GM12878 (cell line): ENCODE data around the gene PCSK6. TPM values are rescaled to one million over a fixed set of nuclear protein-coding genes. Genes with fewer than 3 reads are reported as not detected.

ENCODE experiments used
- ATAC-seq: fragments of 200-7000 bp; cut with Tn5 transposase; 3 replicates; pipeline ENCODE4 v1.9.1; 2020; ENCODE audit warnings: mild to moderate bottlenecking, moderate library complexity
- BruUV-seq: library from RNA; stranded (reverse); fragments of 400-500 nt; replicated peaks from 2 replicates; lab custom pipeline; 2021; lab: Mats Ljungman, UMichigan
- CTCF ChIA-PET: fragments of 300-600 bp; sonication (Branson Sonifier 250); formaldehyde crosslinking; extraction: SDS; loops from one replicate; lab custom pipeline; 2021; ENCODE audit warnings: inconsistent platforms; lab: Yijun Ruan, JAX
- POLR2A ChIA-PET: fragments of 350-600 bp; formaldehyde crosslinking; extraction: SDS; loops from one replicate; lab custom pipeline; 2021; ENCODE audit warnings: inconsistent platforms; lab: Charles Lee
- RAD21 ChIA-PET: fragments of 300-600 bp; sonication (Branson Sonifier 250); formaldehyde crosslinking; loops from one replicate; lab custom pipeline; 2023; ENCODE audit warnings: antibody characterized with exemption; ENCODE audit not compliant: unreplicated experiment; lab: Charles Lee
- SMC1A ChIA-PET: fragments of 300-600 bp; sonication (Branson Sonifier 250); formaldehyde crosslinking; loops from one replicate; lab custom pipeline; 2023; ENCODE audit not compliant: unreplicated experiment, uncharacterized antibody; lab: Charles Lee
- DNase-seq: peaks from one replicate; pipeline ENCODE4 v3.0.0-alpha.2; 2011; ENCODE audit warnings: low read depth, low spot score
- FAIRE-seq: peaks from 3 replicates; lab custom pipeline; 2011; peaks lifted over from hg19 to GRCh38; lab: Jason Lieb, UNC
- H2AFZ ChIP-seq: 2 replicates; pipeline ENCODE4 v1.6.0; 2011; ENCODE audit warnings: low read depth, low read length, control low read depth; ENCODE audit not compliant: control insufficient read depth
- H3K27ac ChIP-seq: 2 replicates; pipeline ENCODE4 v1.5.1; 2011; ENCODE audit warnings: control low read depth; ENCODE audit not compliant: control insufficient read depth, insufficient read depth
- H3K27me3 ChIP-seq, 2 experiments: replicated peaks in 1 of 2; 2 replicates each; pipeline versions ENCODE4 v1.6.0 to v1.6.1; 2011; ENCODE audit warnings: low read length in 1 of 2; ENCODE audit not compliant: control insufficient read depth in 2 of 2, insufficient read depth in 2 of 2
- H3K36me3 ChIP-seq, 2 experiments: 2 replicates each; pipeline ENCODE4 v1.5.1; 2011; ENCODE audit warnings: low read length in 1 of 2; ENCODE audit not compliant: control insufficient read depth in 2 of 2, insufficient read depth in 2 of 2
- H3K4me1 ChIP-seq: 2 replicates; pipeline ENCODE4 v1.6.1; 2011; ENCODE audit warnings: mild to moderate bottlenecking, low read length, moderate library complexity, mixed read lengths; ENCODE audit not compliant: control insufficient read depth, insufficient read depth
- H3K4me2 ChIP-seq: 2 replicates; pipeline ENCODE4 v1.6.0; 2011; ENCODE audit warnings: control low read depth; ENCODE audit not compliant: control insufficient read depth, insufficient read depth
- H3K4me3 ChIP-seq: fragments of 200-600 bp; sonication (generic); 2 replicates; pipeline ENCODE4 v1.5.1; 2016
- H3K79me2 ChIP-seq: 2 replicates; pipeline ENCODE4 v1.6.0; 2011; ENCODE audit warnings: low read length; ENCODE audit not compliant: control insufficient read depth, insufficient read depth
- H3K9ac ChIP-seq: 2 replicates; pipeline ENCODE4 v1.8.0; 2011; ENCODE audit warnings: low read length, control low read depth, mixed read lengths; ENCODE audit not compliant: control insufficient read depth, insufficient read depth
- H3K9me3 ChIP-seq: replicated peaks from 3 replicates; pipeline ENCODE4 v1.5.1; 2011; ENCODE audit warnings: mild to moderate bottlenecking, low read length; ENCODE audit not compliant: control insufficient read depth, insufficient read depth
- H4K20me1 ChIP-seq: 2 replicates; pipeline ENCODE4 v1.6.0; 2011; ENCODE audit not compliant: control insufficient read depth, insufficient read depth
- KDM1A ChIP-seq: fragments of 200-600 bp; sonication (generic); IDR thresholded peaks from 2 replicates; pipeline ENCODE4 v1.6.1; 2016; ENCODE audit warnings: borderline replicate concordance
- MXI1 ChIP-seq: fragments of 150-350 bp; IDR thresholded peaks from 2 replicates; pipeline ENCODE4 v1.6.1; 2011; ENCODE audit warnings: low read depth, mild to moderate bottlenecking, inconsistent platforms, low read length, improper control_type of control experiment
- NFXL1 ChIP-seq: fragments of 450-650 bp; IDR thresholded peaks from 2 replicates; pipeline ENCODE4 v1.6.1; 2017; ENCODE audit warnings: antibody characterized with exemption, mild to moderate bottlenecking, borderline replicate concordance
- NR2F1 ChIP-seq: fragments of 450-650 bp; conservative IDR thresholded peaks from 2 replicates; pipeline ENCODE4 v1.6.1; 2017; ENCODE audit warnings: mild to moderate bottlenecking
- NRF1 ChIP-seq: conservative IDR thresholded peaks from 2 replicates; pipeline ENCODE4 v1.6.1; 2011; ENCODE audit warnings: mild to moderate bottlenecking, low read depth, low read length, improper control_type of control experiment
- PAX5 ChIP-seq: IDR thresholded peaks from 2 replicates; pipeline ENCODE4 v1.6.1; 2011; ENCODE audit warnings: low read depth, low read length, borderline replicate concordance
- RAD21 ChIP-seq: IDR thresholded peaks from 2 replicates; pipeline ENCODE4 v1.6.1; 2011; ENCODE audit warnings: mild to moderate bottlenecking, low read depth, low read length, moderate library complexity; ENCODE audit not compliant: insufficient read depth
- SPI1 ChIP-seq: IDR thresholded peaks from 2 replicates; pipeline ENCODE4 v1.6.1; 2011; ENCODE audit warnings: low read depth, mild to moderate bottlenecking, low read length, moderate library complexity, borderline replicate concordance; ENCODE audit not compliant: insufficient read depth
- TARDBP ChIP-seq: IDR thresholded peaks from 2 replicates; pipeline ENCODE4 v1.6.1; 2016; ENCODE audit warnings: borderline replicate concordance
- TCF7 ChIP-seq: IDR thresholded peaks from 2 replicates; pipeline ENCODE4 v1.6.1; 2014; ENCODE audit warnings: antibody characterized with exemption, borderline replicate concordance
- ZNF207 ChIP-seq: fragments of 450-650 bp; IDR thresholded peaks from 2 replicates; pipeline ENCODE4 v1.6.1; 2014; ENCODE audit warnings: antibody characterized with exemption, mild to moderate bottlenecking, borderline replicate concordance
- ZNF384 ChIP-seq: IDR thresholded peaks from 2 replicates; pipeline ENCODE4 v1.6.1; 2012; ENCODE audit warnings: low read depth, mild to moderate bottlenecking, low read length, improper control_type of control experiment, borderline replicate concordance
- WGBS: methylation state at CpG from one replicate; pipeline ENCODE4 v1.1.6; 2016; ENCODE audit warnings: low lambda C conversion rate; ENCODE audit not compliant: insufficient replicate concordance, insufficient coverage; ENCODE audit errors: missing lambda C conversion rate; 5-methylcytosine and 5-hydroxymethylcytosine counted together
- in situ Hi-C: fragments of 300-500 bp; cut with MboI; formaldehyde crosslinking; loops from 9 replicates; pipeline ENCODE4 v1.14.3; 2018; ENCODE audit warnings: mixed read lengths
- intact Hi-C: fragments of 100-400 bp; cut with micrococcal nuclease; formaldehyde crosslinking; loops from one replicate; pipeline ENCODE4 v1.14.2; 2022; ENCODE audit not compliant: unreplicated experiment
- polyA plus RNA-seq, 11 experiments: library from polyadenylated mRNA; depleted of rRNA in 4 of 11; unstranded in 6 of 11; stranded (reverse) in 5 of 11; fragments of >200 nt; fragmentation: Nextera tagmentation in 4 of 11; fragmentation: Illumina TruSeq in 1 of 11; extraction: Ambion mirVana in 4 of 11; extraction: Trizol in 1 of 11; gene quantifications; 1 replicate in 1 of 11; 2 replicates in 10 of 11; pipeline versions ENCODE4 v1.2.1 to v1.2.3, GENCODE V29; 2011 to 2016; ENCODE audit warnings: inconsistent platforms in 2 of 11, missing spikeins in 2 of 11, low read depth in 1 of 11
- total RNA-seq, 4 experiments: library from RNA; depleted of rRNA in 3 of 4; stranded (reverse); fragments of >200 nt in 3 of 4; fragmentation: Illumina TruSeq in 1 of 4; extraction: Trizol in 1 of 4; gene quantifications; 2 replicates each; pipeline versions ENCODE4 v1.2.1 to v1.2.3, GENCODE V29; 2013 to 2021
- TF ChIP-seq, protein P1 (sequence below): fragments of 450-650 bp; IDR thresholded peaks from 2 replicates; pipeline ENCODE4 v1.6.1; 2018; ENCODE audit warnings: mild to moderate bottlenecking, low read depth, moderate library complexity; ENCODE audit not compliant: partially characterized antibody
- TF ChIP-seq, protein P2 (sequence below): fragments of 450-650 bp; formaldehyde crosslinking; IDR thresholded peaks from 2 replicates; pipeline ENCODE4 v1.4.0; 2020; ENCODE audit warnings: mild to moderate bottlenecking, moderate library complexity

Gene PCSK6
- total and polyA plus RNA-seq, 10 of the 15 experiments (the other 5 are each of a cell fraction or from before 2014, with no cell fraction given), result 0.19 to 0.67 (median 0.25) TPM; not detected in 4

DNA sequence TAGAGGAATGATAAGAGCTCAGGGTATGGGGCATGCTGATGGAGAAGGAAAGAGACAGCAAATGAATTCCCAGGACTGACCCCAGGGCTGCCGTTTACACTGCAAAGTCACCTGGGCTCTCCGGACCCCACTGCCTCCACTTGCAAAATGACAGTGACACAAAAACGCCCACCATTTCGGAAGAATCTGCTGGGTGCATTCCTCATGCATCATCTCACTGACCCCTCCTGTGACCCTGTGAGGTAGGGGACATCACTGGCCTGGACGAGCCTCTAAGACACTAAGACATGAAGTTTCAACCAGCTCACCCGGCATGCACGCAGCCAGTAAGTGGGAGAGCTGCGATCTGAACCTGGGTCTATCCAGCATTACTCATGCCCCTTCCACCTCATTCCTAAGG is 60.3 kb downstream of the PCSK6 start (continued):
- TF ChIP-seq, protein P1, sequence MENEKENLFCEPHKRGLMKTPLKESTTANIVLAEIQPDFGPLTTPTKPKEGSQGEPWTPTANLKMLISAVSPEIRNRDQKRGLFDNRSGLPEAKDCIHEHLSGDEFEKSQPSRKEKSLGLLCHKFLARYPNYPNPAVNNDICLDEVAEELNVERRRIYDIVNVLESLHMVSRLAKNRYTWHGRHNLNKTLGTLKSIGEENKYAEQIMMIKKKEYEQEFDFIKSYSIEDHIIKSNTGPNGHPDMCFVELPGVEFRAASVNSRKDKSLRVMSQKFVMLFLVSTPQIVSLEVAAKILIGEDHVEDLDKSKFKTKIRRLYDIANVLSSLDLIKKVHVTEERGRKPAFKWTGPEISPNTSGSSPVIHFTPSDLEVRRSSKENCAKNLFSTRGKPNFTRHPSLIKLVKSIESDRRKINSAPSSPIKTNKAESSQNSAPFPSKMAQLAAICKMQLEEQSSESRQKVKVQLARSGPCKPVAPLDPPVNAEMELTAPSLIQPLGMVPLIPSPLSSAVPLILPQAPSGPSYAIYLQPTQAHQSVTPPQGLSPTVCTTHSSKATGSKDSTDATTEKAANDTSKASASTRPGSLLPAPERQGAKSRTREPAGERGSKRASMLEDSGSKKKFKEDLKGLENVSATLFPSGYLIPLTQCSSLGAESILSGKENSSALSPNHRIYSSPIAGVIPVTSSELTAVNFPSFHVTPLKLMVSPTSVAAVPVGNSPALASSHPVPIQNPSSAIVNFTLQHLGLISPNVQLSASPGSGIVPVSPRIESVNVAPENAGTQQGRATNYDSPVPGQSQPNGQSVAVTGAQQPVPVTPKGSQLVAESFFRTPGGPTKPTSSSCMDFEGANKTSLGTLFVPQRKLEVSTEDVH, result no peak
- TF ChIP-seq SPI1 (no peak), NR2F1 (no peak), KDM1A (no peak)
- TF ChIP-seq, protein P2, sequence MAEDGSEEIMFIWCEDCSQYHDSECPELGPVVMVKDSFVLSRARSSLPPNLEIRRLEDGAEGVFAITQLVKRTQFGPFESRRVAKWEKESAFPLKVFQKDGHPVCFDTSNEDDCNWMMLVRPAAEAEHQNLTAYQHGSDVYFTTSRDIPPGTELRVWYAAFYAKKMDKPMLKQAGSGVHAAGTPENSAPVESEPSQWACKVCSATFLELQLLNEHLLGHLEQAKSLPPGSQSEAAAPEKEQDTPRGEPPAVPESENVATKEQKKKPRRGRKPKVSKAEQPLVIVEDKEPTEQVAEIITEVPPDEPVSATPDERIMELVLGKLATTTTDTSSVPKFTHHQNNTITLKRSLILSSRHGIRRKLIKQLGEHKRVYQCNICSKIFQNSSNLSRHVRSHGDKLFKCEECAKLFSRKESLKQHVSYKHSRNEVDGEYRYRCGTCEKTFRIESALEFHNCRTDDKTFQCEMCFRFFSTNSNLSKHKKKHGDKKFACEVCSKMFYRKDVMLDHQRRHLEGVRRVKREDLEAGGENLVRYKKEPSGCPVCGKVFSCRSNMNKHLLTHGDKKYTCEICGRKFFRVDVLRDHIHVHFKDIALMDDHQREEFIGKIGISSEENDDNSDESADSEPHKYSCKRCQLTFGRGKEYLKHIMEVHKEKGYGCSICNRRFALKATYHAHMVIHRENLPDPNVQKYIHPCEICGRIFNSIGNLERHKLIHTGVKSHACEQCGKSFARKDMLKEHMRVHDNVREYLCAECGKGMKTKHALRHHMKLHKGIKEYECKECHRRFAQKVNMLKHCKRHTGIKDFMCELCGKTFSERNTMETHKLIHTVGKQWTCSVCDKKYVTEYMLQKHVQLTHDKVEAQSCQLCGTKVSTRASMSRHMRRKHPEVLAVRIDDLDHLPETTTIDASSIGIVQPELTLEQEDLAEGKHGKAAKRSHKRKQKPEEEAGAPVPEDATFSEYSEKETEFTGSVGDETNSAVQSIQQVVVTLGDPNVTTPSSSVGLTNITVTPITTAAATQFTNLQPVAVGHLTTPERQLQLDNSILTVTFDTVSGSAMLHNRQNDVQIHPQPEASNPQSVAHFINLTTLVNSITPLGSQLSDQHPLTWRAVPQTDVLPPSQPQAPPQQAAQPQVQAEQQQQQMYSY (CRISPR knock-in tag), result no peak

DNA sequence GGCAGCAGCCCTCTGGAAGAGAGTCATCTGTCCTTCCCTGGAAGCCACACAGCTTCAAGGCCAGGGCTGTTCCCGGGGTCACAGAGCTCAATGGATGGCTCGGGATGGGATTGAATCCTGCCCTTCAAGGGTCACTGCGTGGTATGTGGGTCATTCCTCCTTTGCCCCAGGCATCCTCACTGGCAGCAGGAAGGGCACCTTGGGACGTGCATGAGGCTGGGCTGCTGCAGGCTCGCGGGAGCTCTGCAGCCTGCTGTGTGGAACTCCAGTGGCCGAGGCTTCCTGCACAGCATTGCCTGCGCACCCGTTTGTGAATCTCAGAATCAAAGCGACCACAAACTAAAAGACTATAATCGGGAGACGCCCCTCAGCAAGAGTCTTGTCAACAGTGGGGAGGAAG is 60.7 kb downstream of the PCSK6 start:
- POLR2A ChIA-PET, result no interaction called here
- WGBS, result 50% methylated on average over 12 of the region's 12 CpGs
- Histone ChIP-seq H3K4me2 (no peak overlapping the region), H2AFZ (no peak overlapping the region), H3K4me3 (no peak overlapping the region), H4K20me1 (no peaks in the 10 kb centered on the region), H3K36me3 (no peaks in the 10 kb centered on the region), H3K9ac (no peak overlapping the region), H3K79me2 (no peaks in the 10 kb centered on the region), H3K27ac (no peak overlapping the region), H3K4me1 (no peaks in the 10 kb centered on the region), H3K27me3 (no peaks in the 10 kb centered on the region; a peak in 2 of 4 replicates), H3K9me3 (no peaks in the 10 kb centered on the region)
- DNase-seq (no peak), ATAC-seq (no peak), FAIRE-seq (no peak)
- SMC1A ChIA-PET, result no interaction called here
- in situ Hi-C loops (no loop called here), intact Hi-C loops (no loop called here)
- RAD21 ChIA-PET, result no interaction called here
- CTCF ChIA-PET, result no interaction called here
- BruUV-seq, result no TSS peak
- TF ChIP-seq NRF1 (no peak), ZNF207 (no peak), NFXL1 (no peak), RAD21 (no peak), TARDBP (no peak), TCF7 (no peak), MXI1 (no peak), ZNF384 (no peak), PAX5 (no peak)
